ENCODE results near the gene PLCG1. TPM values are rescaled to one million over a fixed set of nuclear protein-coding genes. Genes with fewer than 3 reads are reported as not detected.

Gene PLCG1
- total RNA-seq, 4 donors from 2014 or later = 93.0 to 357 (median 191) TPM

DNA sequence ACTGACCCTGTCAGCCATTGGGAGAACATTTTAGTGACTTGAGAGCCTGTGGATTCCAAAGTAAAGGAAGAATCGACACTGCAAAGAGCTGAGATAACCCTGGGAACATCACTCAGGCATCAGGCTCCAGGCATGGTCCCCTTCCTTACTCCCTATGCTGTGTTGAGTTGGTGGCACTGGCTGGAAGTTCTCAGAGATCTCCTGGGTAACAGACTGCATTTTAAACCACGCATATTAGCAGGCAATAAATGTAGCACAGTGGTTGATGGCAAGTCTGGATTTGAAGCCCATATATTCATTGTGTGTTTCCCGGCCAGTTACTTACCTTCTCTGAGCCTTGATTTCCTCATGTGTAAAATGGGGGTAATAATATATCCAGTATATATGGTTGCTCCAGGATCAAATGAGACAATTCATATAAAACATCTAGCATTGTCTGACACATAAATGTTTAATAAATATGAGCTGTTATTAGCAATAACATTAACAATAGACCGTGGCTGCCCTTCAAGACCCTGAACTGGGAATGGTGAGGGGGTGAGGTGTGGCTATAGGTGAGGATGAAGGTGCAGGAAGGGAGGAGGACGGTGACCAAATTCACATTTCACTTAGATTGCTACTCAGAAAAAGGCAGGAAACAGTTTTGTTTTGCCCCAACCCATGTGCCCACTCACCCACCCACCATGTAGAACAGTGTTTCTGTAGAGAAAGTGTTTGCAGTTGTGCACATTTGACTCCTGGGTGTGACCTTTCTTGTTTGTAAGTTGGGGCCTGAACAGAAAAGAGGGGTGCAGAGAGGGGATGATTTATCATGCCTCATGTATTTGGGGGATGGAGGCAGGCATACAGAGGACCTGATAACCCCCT, 2.1 kb downstream of the PLCG1 start:
- Histone ChIP-seq H3K36me3 (no peaks in the 10 kb centered on the region), H3K4me1 (peaks cover 3 to 57% (median 12%) of the 10 kb centered on the region in 4 donors), H3K27ac (peak overlapping the region; percentile 94 to 99 (median 96)), H3K9me3 (no peaks in the 10 kb centered on the region), H3K4me3 (peak overlapping the region; percentile 92 to 96 (median 94)), H3K27me3 (no peaks in the 10 kb centered on the region)
- TF ChIP-seq, protein P1, sequence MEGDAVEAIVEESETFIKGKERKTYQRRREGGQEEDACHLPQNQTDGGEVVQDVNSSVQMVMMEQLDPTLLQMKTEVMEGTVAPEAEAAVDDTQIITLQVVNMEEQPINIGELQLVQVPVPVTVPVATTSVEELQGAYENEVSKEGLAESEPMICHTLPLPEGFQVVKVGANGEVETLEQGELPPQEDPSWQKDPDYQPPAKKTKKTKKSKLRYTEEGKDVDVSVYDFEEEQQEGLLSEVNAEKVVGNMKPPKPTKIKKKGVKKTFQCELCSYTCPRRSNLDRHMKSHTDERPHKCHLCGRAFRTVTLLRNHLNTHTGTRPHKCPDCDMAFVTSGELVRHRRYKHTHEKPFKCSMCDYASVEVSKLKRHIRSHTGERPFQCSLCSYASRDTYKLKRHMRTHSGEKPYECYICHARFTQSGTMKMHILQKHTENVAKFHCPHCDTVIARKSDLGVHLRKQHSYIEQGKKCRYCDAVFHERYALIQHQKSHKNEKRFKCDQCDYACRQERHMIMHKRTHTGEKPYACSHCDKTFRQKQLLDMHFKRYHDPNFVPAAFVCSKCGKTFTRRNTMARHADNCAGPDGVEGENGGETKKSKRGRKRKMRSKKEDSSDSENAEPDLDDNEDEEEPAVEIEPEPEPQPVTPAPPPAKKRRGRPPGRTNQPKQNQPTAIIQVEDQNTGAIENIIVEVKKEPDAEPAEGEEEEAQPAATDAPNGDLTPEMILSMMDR (IDR thresholded peaks at IDR 0.05) = no peak
- no peak for TF ChIP-seq POLR2A (IDR thresholded peaks at IDR 0.05)
- DNase-seq = peak in 2 of 3 donors; percentile 15 to 43

DNA sequence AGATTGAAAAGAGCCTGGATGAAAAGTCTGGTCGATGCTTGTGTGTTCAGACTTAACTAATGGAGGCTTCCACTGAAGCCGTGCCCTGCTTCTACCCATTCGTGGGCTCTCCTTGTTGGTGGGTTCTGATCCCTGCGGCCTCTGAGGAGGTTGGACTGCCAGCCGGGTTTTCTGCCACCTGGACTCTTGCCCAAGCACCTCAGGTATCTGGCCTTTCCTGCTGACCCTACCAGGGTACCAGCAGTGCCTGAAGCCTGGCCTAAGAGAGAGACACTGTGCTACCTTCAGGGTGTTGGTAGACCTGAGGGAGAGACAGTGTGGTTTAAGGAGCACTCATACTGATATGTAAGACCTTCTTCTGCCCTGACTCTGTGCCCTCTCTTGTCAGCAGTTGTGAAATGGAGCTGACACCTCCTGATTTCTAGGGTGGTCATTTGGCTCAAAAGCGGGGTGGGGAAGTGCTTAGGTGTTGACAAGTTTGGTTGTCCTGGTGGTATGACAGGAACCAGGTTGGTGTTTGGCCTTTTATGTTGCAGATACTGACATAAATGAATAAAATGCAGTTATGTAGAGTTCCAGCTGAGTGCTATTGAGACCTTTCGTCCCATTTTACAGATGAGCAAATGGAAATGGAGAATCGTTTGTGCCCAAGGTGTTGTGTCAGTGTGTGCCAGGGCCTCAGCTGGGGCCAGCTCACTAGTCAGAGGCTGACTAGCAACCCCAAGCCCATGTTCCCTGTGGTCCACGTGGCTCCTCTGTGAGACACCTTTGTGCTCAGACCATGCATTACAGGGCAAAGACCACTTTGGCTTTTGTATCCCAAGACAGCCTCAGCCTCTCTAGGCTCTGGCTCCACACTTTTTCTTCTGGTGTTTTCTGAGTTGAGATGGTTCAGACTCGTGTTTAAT, 3.1 kb downstream of the PLCG1 start:
- TF ChIP-seq, protein P1 (IDR thresholded peaks at IDR 0.05) = no peak
- no peak for TF ChIP-seq POLR2A (IDR thresholded peaks at IDR 0.05)
- no peaks in the 10 kb centered on the region for H3K36me3 ChIP-seq
- peaks cover 3 to 61% (median 12%) of the 10 kb centered on the region in 4 donors for H3K4me1 ChIP-seq
- no peaks in the 10 kb centered on the region for H3K9me3 ChIP-seq
- peak overlapping the region; percentile 9 to 98 (median 78) for H3K27ac ChIP-seq
- H3K4me3 ChIP-seq = no peak overlapping the region
- H3K27me3 ChIP-seq = no peaks in the 10 kb centered on the region
- peak in 1 of 3 donors; percentile 32 for DNase-seq

DNA sequence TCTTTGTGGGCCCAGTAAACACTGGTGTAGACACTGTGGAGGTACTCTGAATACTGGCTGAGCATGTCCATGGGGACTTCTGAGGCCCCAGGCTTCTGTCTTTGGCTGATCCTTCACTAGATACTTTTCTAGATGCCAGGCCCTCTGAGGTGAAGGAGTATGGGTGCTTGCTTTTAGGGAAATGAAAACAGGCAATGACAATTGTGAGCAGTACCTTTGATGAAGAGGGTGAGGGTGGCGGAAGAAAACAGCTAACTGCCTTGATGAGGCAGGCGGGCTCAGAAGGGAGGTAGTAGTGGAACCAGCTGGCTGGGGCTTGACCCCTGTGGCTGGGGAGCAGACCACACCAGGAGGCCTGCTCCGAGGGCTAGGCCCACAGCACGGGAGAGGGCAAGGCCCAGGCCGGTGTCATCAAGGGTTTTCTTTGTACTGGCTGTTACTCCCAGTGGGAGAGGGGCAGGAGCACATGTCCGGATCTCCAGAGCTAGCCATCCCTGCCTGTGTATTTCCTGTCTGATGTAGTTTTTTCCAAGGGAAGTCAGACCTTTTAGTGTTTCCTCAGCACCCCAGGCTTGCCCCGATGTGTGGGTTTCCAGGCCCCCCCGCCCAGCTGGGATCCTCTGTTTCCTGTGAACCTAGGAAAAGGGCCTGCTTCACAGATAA, 3.9 kb downstream of the PLCG1 start:
- Histone ChIP-seq H3K9me3 (no peaks in the 10 kb centered on the region), H3K27ac (peak overlapping the region; percentile 9 to 98 (median 78)), H3K4me1 (peaks cover 2 to 63% (median 16%) of the 10 kb centered on the region in 4 donors), H3K27me3 (no peaks in the 10 kb centered on the region), H3K4me3 (peak overlapping the region in 1 of 4 donors; percentile 0), H3K36me3 (no peaks in the 10 kb centered on the region)
- peak in 1 of 3 donors; percentile 50 for DNase-seq
- no peak for TF ChIP-seq POLR2A (IDR thresholded peaks at IDR 0.05)
- TF ChIP-seq, protein P1 (IDR thresholded peaks at IDR 0.05) = no peak

DNA sequence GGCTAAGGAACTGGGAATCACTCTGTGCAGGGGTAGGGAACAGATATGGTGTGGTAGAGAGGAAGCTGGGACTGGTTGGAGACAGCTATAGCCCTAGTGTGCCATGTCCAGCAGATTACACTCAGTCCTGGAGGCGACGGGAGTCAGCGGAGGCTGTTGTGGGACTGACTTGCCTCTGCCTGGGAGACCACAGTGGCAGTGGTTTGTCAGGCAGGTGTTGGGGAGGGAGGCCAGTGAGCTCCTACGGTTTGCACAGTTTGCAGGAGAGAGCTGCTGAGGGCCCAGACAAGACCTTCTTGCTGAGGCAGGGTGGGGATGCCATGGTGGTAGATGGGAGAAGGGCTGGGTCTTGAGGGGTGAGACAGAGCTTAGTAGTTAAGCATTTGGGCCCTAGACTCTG, 4.9 kb downstream of the PLCG1 start:
- no peak for TF ChIP-seq POLR2A (IDR thresholded peaks at IDR 0.05)
- TF ChIP-seq, protein P1 (IDR thresholded peaks at IDR 0.05) = no peak
- peaks cover 0 to 69% (median 21%) of the 10 kb centered on the region in 4 donors for H3K4me1 ChIP-seq
- no peaks in the 10 kb centered on the region for H3K9me3 ChIP-seq
- no peaks in the 10 kb centered on the region for H3K36me3 ChIP-seq
- H3K4me3 ChIP-seq = peak overlapping the region in 1 of 4 donors; percentile 0
- DNase-seq = peak in 1 of 3 donors; percentile 48
- H3K27ac ChIP-seq = peak overlapping the region; percentile 9 to 98 (median 78)
- no peaks in the 10 kb centered on the region for H3K27me3 ChIP-seq

DNA sequence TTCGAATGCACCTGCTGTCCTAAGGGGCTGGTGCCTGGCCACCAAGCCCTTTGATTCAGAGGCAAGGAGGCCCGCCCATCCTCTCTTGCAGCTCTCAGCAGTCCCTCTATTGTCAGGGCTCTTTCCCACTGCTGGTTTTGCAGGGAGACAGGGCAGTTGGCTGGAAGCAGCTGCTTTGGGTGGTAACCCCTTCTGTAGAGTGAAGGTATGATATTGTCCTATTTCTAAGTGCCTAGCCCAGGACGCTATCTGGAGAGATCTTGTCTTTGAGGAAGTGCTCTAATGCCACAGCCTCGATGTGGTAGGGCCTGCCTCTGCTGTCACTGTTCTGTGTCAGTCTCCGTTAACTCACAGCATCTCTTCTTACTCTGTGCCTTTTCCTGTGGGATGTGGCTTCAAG, 5.6 kb downstream of the PLCG1 start:
- no peaks in the 10 kb centered on the region for H3K9me3 ChIP-seq
- no peaks in the 10 kb centered on the region for H3K36me3 ChIP-seq
- H3K27ac ChIP-seq = peak overlapping the region in 2 of 4 donors; percentile 95 to 98
- TF ChIP-seq, protein P1 (IDR thresholded peaks at IDR 0.05) = no peak
- no peak for TF ChIP-seq POLR2A (IDR thresholded peaks at IDR 0.05)
- H3K27me3 ChIP-seq = no peaks in the 10 kb centered on the region
- H3K4me1 ChIP-seq = peaks cover under 1 to 75% (median 23%) of the 10 kb centered on the region in 4 donors
- H3K4me3 ChIP-seq = no peak overlapping the region
- peak; percentile 36 to 72 (median 46) for DNase-seq
